MM.1S (cell line): ENCODE measurements around the gene MC1R.

ENCODE experiments used
- DNase-seq: peaks from one replicate; pipeline ENCODE4 v3.0.0-alpha.2; 2015
- H2AFZ ChIP-seq: fragments of 300-600 bp; sonication (generic); 2 replicates; pipeline ENCODE4 v1.6.0; 2016; ENCODE audit warnings: antibody characterized with exemption, low read length
- H3F3A ChIP-seq: fragments of 300-600 bp; sonication (generic); 2 replicates; pipeline ENCODE4 v1.6.1; 2016; ENCODE audit warnings: mild to moderate bottlenecking, antibody characterized with exemption, low read length, moderate library complexity, mixed read lengths; ENCODE audit not compliant: insufficient read depth
- H3K27ac ChIP-seq: fragments of 300-600 bp; sonication (generic); 2 replicates; pipeline ENCODE4 v1.5.1; 2016; ENCODE audit warnings: mild to moderate bottlenecking, low read length
- H3K27me3 ChIP-seq: fragments of 300-600 bp; sonication (generic); replicated peaks from 2 replicates; pipeline ENCODE4 v1.6.0; 2016; ENCODE audit warnings: low read length; ENCODE audit not compliant: insufficient read depth
- H3K36me3 ChIP-seq: fragments of 300-600 bp; sonication (generic); replicated peaks from 2 replicates; pipeline ENCODE4 v1.6.1; 2016; ENCODE audit warnings: mild to moderate bottlenecking, low read length, mixed read lengths; ENCODE audit not compliant: insufficient read depth
- H3K4me1 ChIP-seq: fragments of 300-600 bp; sonication (generic); 2 replicates; pipeline ENCODE4 v1.6.1; 2016; ENCODE audit warnings: low read length, mixed read lengths
- H3K4me2 ChIP-seq: fragments of 300-600 bp; sonication (generic); 2 replicates; pipeline ENCODE4 v1.6.0; 2016; ENCODE audit warnings: low read depth, low read length
- H3K4me3 ChIP-seq: fragments of 300-600 bp; sonication (generic); 2 replicates; pipeline ENCODE4 v1.5.1; 2016; ENCODE audit warnings: low read length, mixed read lengths
- H3K79me2 ChIP-seq: fragments of 300-600 bp; sonication (generic); 2 replicates; pipeline ENCODE4 v1.6.1; 2016; ENCODE audit warnings: mixed run types, low read length, mixed read lengths
- H3K9ac ChIP-seq: fragments of 300-600 bp; sonication (generic); 2 replicates; pipeline ENCODE4 v1.6.1; 2016; ENCODE audit warnings: low read length, mixed read lengths
- H3K9me2 ChIP-seq: fragments of 300-600 bp; sonication (generic); replicated peaks from 2 replicates; pipeline ENCODE4 v1.6.1; 2016; ENCODE audit warnings: mild to moderate bottlenecking, low read length, mixed read lengths; ENCODE audit not compliant: insufficient read depth
- H3K9me3 ChIP-seq: fragments of 300-600 bp; sonication (generic); replicated peaks from 2 replicates; pipeline ENCODE4 v1.6.1; 2016; ENCODE audit warnings: mild to moderate bottlenecking, low read length, mixed read lengths; ENCODE audit not compliant: insufficient read depth
- H4K20me1 ChIP-seq: fragments of 300-600 bp; sonication (generic); 2 replicates; pipeline ENCODE4 v1.6.1; 2016; ENCODE audit warnings: mild to moderate bottlenecking, low read length, moderate library complexity, mixed read lengths; ENCODE audit not compliant: insufficient read depth
- CTCF ChIP-seq: fragments of 300-600 bp; sonication (generic); IDR thresholded peaks from 2 replicates; pipeline ENCODE4 v1.5.1; 2016; ENCODE audit warnings: antibody characterized with exemption, low read length, mixed read lengths
- EZH2 ChIP-seq: fragments of 300-600 bp; sonication (generic); optimal IDR thresholded peaks from 2 replicates; pipeline ENCODE3; 2017; ENCODE audit warnings: low read depth, mild to moderate bottlenecking, antibody characterized with exemption, low read length, mixed read lengths
- EZH2phosphoT487 ChIP-seq: fragments of 300-600 bp; sonication (generic); IDR thresholded peaks from 2 replicates; pipeline ENCODE4 v1.6.1; 2018; ENCODE audit warnings: antibody characterized with exemption, low read length

Gene MC1R

GRCh38 chr16:89890886-89891657, 27.6 kb upstream of the MC1R start:
- Histone ChIP-seq H3K36me3 (no peaks in the 10 kb centered on the region), H3K9ac (no peak overlapping the region), H3K4me3 (no peak overlapping the region), H3K9me2 (no peaks in the 10 kb centered on the region), H3K4me2 (no peak overlapping the region), H3K27me3 (no peaks in the 10 kb centered on the region), H3K4me1 (no peaks in the 10 kb centered on the region), H2AFZ (no peak overlapping the region), H3K27ac (no peak overlapping the region), H3K79me2 (no peaks in the 10 kb centered on the region), H3K9me3 (no peaks in the 10 kb centered on the region), H3F3A (no peaks in the 10 kb centered on the region), H4K20me1 (no peaks in the 10 kb centered on the region)
- no peak for DNase-seq
- no peak for TF ChIP-seq EZH2phosphoT487
- TF ChIP-seq CTCF, result no peak
- TF ChIP-seq EZH2, result no peak

DNA sequence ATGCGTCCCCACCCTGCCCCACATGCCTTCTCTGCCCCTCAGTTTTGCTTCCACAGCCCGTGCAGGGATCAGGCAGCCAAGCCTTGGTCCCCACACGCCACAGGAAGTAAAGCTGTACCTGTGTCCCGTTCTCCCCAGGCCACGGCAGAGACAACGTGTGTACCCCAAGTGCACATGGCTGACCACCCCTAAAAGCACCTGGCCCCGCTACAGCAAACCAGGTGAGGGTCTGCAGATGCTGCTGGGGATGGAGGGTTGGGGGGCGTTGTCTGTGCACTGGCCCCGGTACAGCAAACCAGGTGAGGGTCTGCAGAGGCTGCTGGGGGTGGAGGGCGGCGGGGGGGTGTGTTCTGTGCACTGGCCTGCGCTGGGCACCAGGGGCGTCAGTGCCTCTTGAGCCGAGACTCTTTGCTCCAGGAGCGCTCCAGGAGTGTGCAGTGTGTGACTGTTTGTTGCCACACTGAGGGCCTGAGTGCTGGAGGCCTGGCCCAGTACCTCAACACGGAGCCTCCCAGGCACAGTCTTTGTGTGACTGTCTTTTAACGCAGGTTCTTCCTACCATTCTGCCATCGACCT, 26.5 kb upstream of the MC1R start:
- Histone ChIP-seq H4K20me1 (no peaks in the 10 kb centered on the region), H3K27me3 (no peaks in the 10 kb centered on the region), H3K27ac (no peak overlapping the region), H3K9me2 (no peaks in the 10 kb centered on the region), H2AFZ (no peak overlapping the region), H3F3A (no peaks in the 10 kb centered on the region), H3K9ac (no peak overlapping the region), H3K4me3 (no peak overlapping the region), H3K4me2 (no peak overlapping the region), H3K36me3 (no peaks in the 10 kb centered on the region), H3K9me3 (no peaks in the 10 kb centered on the region), H3K79me2 (no peaks in the 10 kb centered on the region), H3K4me1 (no peaks in the 10 kb centered on the region)
- no peak for TF ChIP-seq EZH2
- TF ChIP-seq CTCF, result no peak
- no peak for TF ChIP-seq EZH2phosphoT487
- no peak for DNase-seq

DNA sequence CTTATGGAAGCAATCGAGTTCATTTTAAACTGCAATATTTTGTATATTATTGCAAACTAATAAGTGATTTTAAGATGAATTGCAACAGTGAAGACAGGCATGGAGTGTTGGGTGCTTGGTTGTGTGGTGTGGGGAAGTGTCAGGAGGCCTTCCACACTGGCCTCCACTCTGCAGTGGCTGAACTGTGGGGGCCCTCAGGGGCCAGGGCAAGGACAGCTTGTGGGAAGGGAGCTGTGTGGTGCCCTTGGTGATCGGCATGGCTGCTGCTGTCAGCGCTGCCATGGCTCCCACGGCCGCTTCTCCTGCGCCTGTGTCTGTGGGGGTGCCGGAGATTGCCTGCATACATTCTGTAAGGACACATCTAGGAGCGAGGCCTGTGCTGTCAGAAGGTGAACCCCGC, 26.0 kb upstream of the MC1R start:
- Histone ChIP-seq H3K9ac (no peak overlapping the region), H2AFZ (no peak overlapping the region), H3K27me3 (no peaks in the 10 kb centered on the region), H3K9me2 (no peaks in the 10 kb centered on the region), H3K27ac (no peak overlapping the region), H3K4me3 (no peak overlapping the region), H3K79me2 (no peaks in the 10 kb centered on the region), H4K20me1 (no peaks in the 10 kb centered on the region), H3F3A (no peaks in the 10 kb centered on the region), H3K4me1 (no peaks in the 10 kb centered on the region), H3K9me3 (no peaks in the 10 kb centered on the region), H3K4me2 (no peak overlapping the region), H3K36me3 (no peaks in the 10 kb centered on the region)
- no peak for DNase-seq
- TF ChIP-seq EZH2phosphoT487, result no peak
- no peak for TF ChIP-seq CTCF
- TF ChIP-seq EZH2, result no peak
